ENCODE results near the gene OR52J3. TPM values are rescaled to one million over a fixed set of nuclear protein-coding genes. Genes with fewer than 3 reads are reported as not detected.
"Not testable (repeated sequence)": the region's sequence is repeated elsewhere in the genome, so short reads cannot be mapped to it uniquely, and the experiment has no call there.

Gene OR52J3
- total RNA-seq = not detected in 2 replicates

DNA sequence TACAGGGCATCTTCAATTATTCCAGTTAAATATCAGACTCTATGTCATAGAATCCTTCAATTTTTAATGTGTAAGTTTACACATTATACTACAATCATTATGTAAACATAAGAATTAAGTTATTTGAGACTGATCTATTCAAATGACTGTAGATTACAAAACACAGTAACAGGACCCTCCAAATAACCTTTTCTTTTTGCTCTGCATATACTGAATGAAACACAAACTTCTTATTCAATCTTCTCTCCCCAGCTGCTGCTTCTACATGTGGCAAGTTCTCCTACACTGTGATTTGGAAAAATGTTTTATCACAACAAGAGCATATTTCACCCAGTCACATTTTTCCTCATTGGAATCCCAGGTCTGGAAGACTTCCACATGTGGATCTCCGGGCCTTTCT is at the start of gene OR52J3:
Gene OR52J3, plus strand, starts transcription at position 301 of the 400 bp plus-strand sequence. Its CDS starts 0 bp downstream, at position 301.
- no peaks in the 10 kb centered on the region for H3K36me3 Mint-ChIP-seq (ENCODE audit: low read depth)
- DNase-seq = no peak
- no peaks in the 10 kb centered on the region for H3K4me1 Mint-ChIP-seq
- H3K27ac Mint-ChIP-seq = no peak within 1 kb of the TSS
- intact Hi-C loops (cut with micrococcal nuclease) = no loop called here
- no peaks in the 10 kb centered on the region for H3K9me3 Mint-ChIP-seq
- no peaks in the 10 kb centered on the region for H3K27me3 Mint-ChIP-seq
- no peak within 1 kb of the TSS for H3K4me3 Mint-ChIP-seq

DNA sequence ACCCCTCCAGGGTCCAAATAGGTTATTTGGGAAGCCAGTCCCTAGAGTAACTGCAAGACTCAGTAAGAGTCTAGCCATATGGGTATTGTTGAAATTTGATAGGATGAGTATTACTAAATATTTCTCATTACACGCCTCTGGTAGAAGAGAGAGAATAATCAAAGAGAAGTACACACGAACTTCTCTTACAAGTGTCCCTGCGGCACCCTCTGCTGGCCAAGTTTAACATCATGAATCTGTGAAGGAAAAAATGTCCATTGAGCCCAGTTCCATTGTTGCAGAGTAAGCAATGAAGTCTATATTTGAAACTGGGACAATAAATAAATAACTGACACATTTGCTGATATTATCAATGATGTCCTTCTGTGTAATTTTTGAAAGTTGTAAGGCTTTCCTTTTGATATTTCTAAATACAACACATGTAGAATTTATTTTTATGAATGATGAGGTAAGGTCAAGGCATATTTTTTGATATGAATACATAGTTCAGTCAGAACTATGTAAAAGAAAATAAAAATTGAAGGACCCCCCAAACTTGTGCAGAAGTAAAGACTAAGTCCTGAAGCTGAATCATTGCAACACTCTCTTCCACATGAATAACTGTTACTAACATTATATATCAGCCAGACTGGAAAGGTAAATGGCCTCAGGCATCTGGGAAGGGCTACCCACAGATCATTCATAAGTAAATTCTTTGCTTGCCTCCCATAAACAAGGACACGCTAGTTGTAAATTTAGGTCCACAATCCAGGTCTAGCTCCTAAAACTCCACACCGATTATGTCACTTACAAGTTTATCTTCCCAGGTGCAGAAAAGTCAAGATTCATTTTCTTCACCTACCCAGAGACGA is 41.7 kb upstream of the OR52J3 start:
- intact Hi-C loops (cut with micrococcal nuclease) = loop anchor here (2.0 to 5.0 kb wide), 2 partner anchors 368 to 817 kb away; partner anchors contain the start of gene OR51D1
- Mint-ChIP-seq H3K36me3 (ENCODE audit: low read depth) (no peaks in the 10 kb centered on the region), H3K27me3 (no peaks in the 10 kb centered on the region), H3K4me3 (no peak overlapping the region), H3K4me1 (no peaks in the 10 kb centered on the region), H3K27ac (no peak overlapping the region), H3K9me3 (no peaks in the 10 kb centered on the region)
- peak; percentile 74 for DNase-seq

DNA sequence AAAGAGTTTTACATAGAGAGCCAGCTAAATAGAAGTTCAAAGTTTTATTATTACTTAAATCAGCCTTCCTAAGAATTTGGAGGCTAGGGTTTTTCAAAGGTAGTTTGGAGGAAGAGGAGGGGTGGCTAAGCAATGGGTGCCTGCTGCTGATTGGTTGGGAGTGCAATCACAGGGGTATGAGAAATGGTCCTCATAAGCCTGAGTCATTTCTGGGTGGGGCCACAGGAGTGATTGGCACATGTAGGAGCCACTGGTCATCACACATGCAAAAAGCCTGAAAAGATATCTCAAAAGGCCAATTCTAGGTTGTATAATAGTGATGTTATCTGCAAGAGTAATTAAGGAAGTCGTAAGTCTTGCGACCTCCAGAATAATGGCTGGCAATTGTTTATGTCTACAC is 38.8 kb upstream of the OR52J3 start:
- no peaks in the 10 kb centered on the region for H3K36me3 Mint-ChIP-seq (ENCODE audit: low read depth)
- intact Hi-C loops (cut with micrococcal nuclease) = no loop called here
- DNase-seq = no peak
- H3K27ac Mint-ChIP-seq = no peak overlapping the region
- no peak overlapping the region for H3K4me3 Mint-ChIP-seq
- H3K4me1 Mint-ChIP-seq = no peaks in the 10 kb centered on the region
- no peaks in the 10 kb centered on the region for H3K9me3 Mint-ChIP-seq
- H3K27me3 Mint-ChIP-seq = no peaks in the 10 kb centered on the region

- no peaks in the 10 kb centered on the region for H3K36me3 Mint-ChIP-seq (ENCODE audit: low read depth)
Observed at GRCh38 chr11:5011254-5011653, 35.1 kb upstream of the OR52J3 start.

DNA sequence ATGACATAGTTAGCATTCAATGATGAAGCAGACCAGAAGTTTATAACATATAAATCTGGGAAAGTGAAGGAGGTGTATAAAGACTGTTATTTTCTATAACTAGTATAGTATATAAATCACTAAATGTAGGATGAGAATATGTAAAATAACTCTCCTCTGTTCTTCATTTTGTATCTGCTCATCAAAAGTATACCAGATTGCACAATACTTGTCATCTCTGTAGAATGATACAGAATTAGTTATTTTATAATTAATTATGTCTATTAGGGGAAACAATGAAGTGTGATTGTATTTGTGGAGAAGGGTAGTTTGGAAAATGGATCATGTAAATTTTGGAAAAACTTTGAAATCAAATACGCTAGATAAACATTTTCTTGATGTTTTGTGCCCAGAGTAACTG is 33.3 kb upstream of the OR52J3 start:
- no peak for DNase-seq
- no peak overlapping the region for H3K4me3 Mint-ChIP-seq
- no peaks in the 10 kb centered on the region for H3K9me3 Mint-ChIP-seq
- no peaks in the 10 kb centered on the region for H3K36me3 Mint-ChIP-seq (ENCODE audit: low read depth)
- H3K27ac Mint-ChIP-seq = no peak overlapping the region
- no peaks in the 10 kb centered on the region for H3K27me3 Mint-ChIP-seq
- intact Hi-C loops (cut with micrococcal nuclease) = no loop called here
- no peaks in the 10 kb centered on the region for H3K4me1 Mint-ChIP-seq

More at GRCh38 chr11:5011254-5011653, 35.1 kb upstream of the OR52J3 start:
- H3K4me1 Mint-ChIP-seq = no peaks in the 10 kb centered on the region
- no peak overlapping the region for H3K4me3 Mint-ChIP-seq
- no peaks in the 10 kb centered on the region for H3K27me3 Mint-ChIP-seq
- H3K27ac Mint-ChIP-seq = no peak overlapping the region
- intact Hi-C loops (cut with micrococcal nuclease) = no loop called here
- DNase-seq = no peak
- no peaks in the 10 kb centered on the region for H3K9me3 Mint-ChIP-seq

GRCh38 chr11:5021996-5022395 is 24.3 kb upstream of the OR52J3 start:
- DNase-seq = no peak
- Mint-ChIP-seq H3K27ac (no peak overlapping the region), H3K27me3 (no peaks in the 10 kb centered on the region), H3K36me3 (ENCODE audit: low read depth) (no peaks in the 10 kb centered on the region), H3K9me3 (peaks cover 6% of the 10 kb centered on the region), H3K4me3 (no peak overlapping the region), H3K4me1 (no peaks in the 10 kb centered on the region)
- intact Hi-C loops (cut with micrococcal nuclease) = no loop called here

GRCh38 chr11:5036669-5037068 is 9.7 kb upstream of the OR52J3 start:
- Mint-ChIP-seq H3K9me3 (no peaks in the 10 kb centered on the region), H3K4me3 (no peak overlapping the region), H3K27me3 (no peaks in the 10 kb centered on the region), H3K27ac (no peak overlapping the region), H3K36me3 (ENCODE audit: low read depth) (no peaks in the 10 kb centered on the region), H3K4me1 (no peaks in the 10 kb centered on the region)
- no peak for DNase-seq
- intact Hi-C loops (cut with micrococcal nuclease) = no loop called here

GRCh38 chr11:5037926-5038325 is 8.4 kb upstream of the OR52J3 start:
- no peak for DNase-seq
- no peaks in the 10 kb centered on the region for H3K27me3 Mint-ChIP-seq
- no peak overlapping the region for H3K27ac Mint-ChIP-seq
- intact Hi-C loops (cut with micrococcal nuclease) = no loop called here
- no peaks in the 10 kb centered on the region for H3K36me3 Mint-ChIP-seq (ENCODE audit: low read depth)
- H3K9me3 Mint-ChIP-seq = no peaks in the 10 kb centered on the region
- no peak overlapping the region for H3K4me3 Mint-ChIP-seq
- no peaks in the 10 kb centered on the region for H3K4me1 Mint-ChIP-seq

GRCh38 chr11:5038341-5038740 is 8.0 kb upstream of the OR52J3 start:
- H3K36me3 Mint-ChIP-seq (ENCODE audit: low read depth) = no peaks in the 10 kb centered on the region
- no peaks in the 10 kb centered on the region for H3K27me3 Mint-ChIP-seq
- no peak for DNase-seq
- H3K4me1 Mint-ChIP-seq = no peaks in the 10 kb centered on the region
- no peak overlapping the region for H3K27ac Mint-ChIP-seq
- H3K9me3 Mint-ChIP-seq = no peaks in the 10 kb centered on the region
- no peak overlapping the region for H3K4me3 Mint-ChIP-seq
- intact Hi-C loops (cut with micrococcal nuclease) = no loop called here

GRCh38 chr11:5040876-5041275 is 5.5 kb upstream of the OR52J3 start:
- H3K9me3 Mint-ChIP-seq = no peaks in the 10 kb centered on the region
- no peak overlapping the region for H3K27ac Mint-ChIP-seq
- H3K4me1 Mint-ChIP-seq = no peaks in the 10 kb centered on the region
- H3K27me3 Mint-ChIP-seq = no peaks in the 10 kb centered on the region
- no peak overlapping the region for H3K4me3 Mint-ChIP-seq
- no peaks in the 10 kb centered on the region for H3K36me3 Mint-ChIP-seq (ENCODE audit: low read depth)
- no peak for DNase-seq
- intact Hi-C loops (cut with micrococcal nuclease) = no loop called here

- no peak for DNase-seq
- H3K27ac Mint-ChIP-seq = no peak overlapping the region
- no peak overlapping the region for H3K4me3 Mint-ChIP-seq
- H3K4me1 Mint-ChIP-seq = no peaks in the 10 kb centered on the region
- intact Hi-C loops (cut with micrococcal nuclease) = no loop called here
- H3K9me3 Mint-ChIP-seq = no peaks in the 10 kb centered on the region
- H3K36me3 Mint-ChIP-seq (ENCODE audit: low read depth) = no peaks in the 10 kb centered on the region
- H3K27me3 Mint-ChIP-seq = no peaks in the 10 kb centered on the region
Observed at GRCh38 chr11:5042091-5042490, 4.2 kb upstream of the OR52J3 start.

GRCh38 chr11:5043380-5043779 is 2.9 kb upstream of the OR52J3 start:
- H3K36me3 Mint-ChIP-seq (ENCODE audit: low read depth) = no peaks in the 10 kb centered on the region
- DNase-seq = no peak
- H3K27me3 Mint-ChIP-seq = no peaks in the 10 kb centered on the region
- H3K9me3 Mint-ChIP-seq = no peaks in the 10 kb centered on the region
- no peaks in the 10 kb centered on the region for H3K4me1 Mint-ChIP-seq
- intact Hi-C loops (cut with micrococcal nuclease) = no loop called here
- no peak overlapping the region for H3K4me3 Mint-ChIP-seq
- no peak overlapping the region for H3K27ac Mint-ChIP-seq

- no peak overlapping the region for H3K27ac Mint-ChIP-seq
Observed at GRCh38 chr11:5046754-5047330, 516 bp downstream of the OR52J3 start.

DNA sequence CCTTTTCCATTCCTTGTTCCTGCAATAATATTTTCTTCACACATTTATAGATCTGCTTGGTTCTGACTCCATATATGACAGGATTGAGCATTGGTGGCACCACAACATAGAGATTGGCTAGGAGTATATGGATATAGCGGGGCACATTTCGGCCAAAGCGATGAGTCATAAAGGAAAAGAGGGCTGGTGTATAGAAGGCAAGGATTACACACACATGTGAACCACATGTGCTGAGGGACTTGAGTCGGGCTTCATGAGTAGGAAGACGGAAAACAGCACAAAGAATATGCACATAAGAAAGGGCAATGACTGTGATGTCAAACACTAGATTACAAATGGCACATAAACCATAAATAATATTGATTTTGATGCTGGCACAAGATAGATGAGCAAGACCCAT is 12.4 kb downstream of the OR52J3 start:
- H3K4me3 Mint-ChIP-seq; H3K36me3 Mint-ChIP-seq (ENCODE audit: low read depth); H3K27ac Mint-ChIP-seq; DNase-seq; H3K4me1 Mint-ChIP-seq; H3K27me3 Mint-ChIP-seq; H3K9me3 Mint-ChIP-seq; intact Hi-C loops (cut with micrococcal nuclease): not testable (repeated sequence)

More at GRCh38 chr11:5046754-5047330, 516 bp downstream of the OR52J3 start:
- Mint-ChIP-seq H3K36me3 (ENCODE audit: low read depth) (no peaks in the 10 kb centered on the region), H3K27me3 (no peaks in the 10 kb centered on the region), H3K4me1 (no peaks in the 10 kb centered on the region), H3K9me3 (no peaks in the 10 kb centered on the region), H3K4me3 (no peak overlapping the region)
- no peak for DNase-seq
- intact Hi-C loops (cut with micrococcal nuclease) = no loop called here
